Adrenal gland (tissue), 12 donors: ENCODE results near the gene SLC25A21. TPM values are rescaled to one million over a fixed set of nuclear protein-coding genes. Genes with fewer than 3 reads are reported as not detected.

Experiments
- DNase-seq, 7 donors: peaks; one replicate each; pipeline ENCODE4 v3.0.0-alpha.2; 2019 to 2020
- H3K27ac ChIP-seq, 5 donors: fragments of 200-600 bp; sonication (generic) in 4 of 5; 1 replicate in 3 of 5; 2 replicates in 2 of 5; pipeline versions ENCODE4 v1.5.1 to v1.8.0; 2016 to 2020; ENCODE audit warnings: mild to moderate bottlenecking in 1 of 5
- H3K27me3 ChIP-seq: fragments of 200-600 bp; 2 replicates; pipeline ENCODE4 v1.8.0; 2021
- H3K36me3 ChIP-seq, 2 donors: fragments of 200-600 bp; replicated peaks in 1 of 2; 1 replicate in 1 of 2; 2 replicates in 1 of 2; pipeline versions ENCODE4 v1.5.1 to v1.8.0; 2018 to 2022
- H3K4me1 ChIP-seq, 2 donors: fragments of 200-600 bp; replicated peaks in 1 of 2; 1 replicate in 1 of 2; 2 replicates in 1 of 2; pipeline versions ENCODE4 v1.5.1 to v1.8.0; 2018 to 2021
- H3K4me3 ChIP-seq, 4 donors: fragments of 200-600 bp; sonication (generic) in 3 of 4; one replicate each; pipeline ENCODE4 v1.5.1; 2016 to 2018
- H3K9me3 ChIP-seq, 3 donors: fragments of 200-600 bp; sonication (generic) in 1 of 3; replicated peaks in 1 of 3; 1 replicate in 2 of 3; 2 replicates in 1 of 3; pipeline versions ENCODE4 v1.5.1 to v1.8.0; 2016 to 2021
- CTCF ChIP-seq, 6 experiments: fragments of 450-650 bp in 4 of 6; fragments of 200-600 bp in 2 of 6; sonication (generic) in 1 of 6; IDR thresholded peaks; 1 replicate in 5 of 6; 2 replicates in 1 of 6; pipeline versions ENCODE4 v1.5.1 to v1.8.0; 2016 to 2021; ENCODE audit warnings: antibody characterized with exemption in 6 of 6, mild to moderate bottlenecking in 2 of 6, moderate library complexity in 1 of 6
- POLR2A ChIP-seq, 2 donors: fragments of 450-650 bp; IDR thresholded peaks; one replicate each; pipeline ENCODE4 v1.6.1; 2017; ENCODE audit warnings: antibody characterized with exemption in 2 of 2, mild to moderate bottlenecking in 2 of 2, moderate library complexity in 1 of 2
- WGBS, 4 donors: extraction: QIAGEN DNeasy Blood & Tissue Kit in 2 of 4; methylation state at CpG; one replicate each; pipeline versions ENCODE4 v1.1.5 to v1.1.7; 2013 to 2017; 5-methylcytosine and 5-hydroxymethylcytosine counted together
- intact Hi-C, 2 donors: fragments of 100-400 bp; cut with DNase I; formaldehyde crosslinking; loops; one replicate each; pipeline versions ENCODE4 v1.14.1 to v1.15.0; 2022 to 2023
- polyA plus RNA-seq, 3 donors: library from polyadenylated mRNA; stranded (reverse); fragments of 200-250 nt in 2 of 3; fragments of 350-450 nt in 1 of 3; fragmentation: Illumina TruSeq in 1 of 3; extraction: RNeasy Lipid Tissue Mini Kit (QIAGEN cat#74804) in 1 of 3; gene quantifications; one replicate each; pipeline ENCODE4 v1.2.3, GENCODE V29; 2013 to 2014
- total RNA-seq, 9 donors: library from RNA; depleted of rRNA in 4 of 9; stranded (reverse); fragments of >200 nt in 4 of 9; fragments of 120-200 nt in 1 of 9; fragmentation: NEBNext Ultra II Directional in 1 of 9; extraction: Animal tissue kit (Norgen Biotek cat#: 25700) in 1 of 9; gene quantifications; one replicate each; pipeline versions ENCODE4 v1.1.0 to v1.2.4, GENCODE V29; 2013 to 2023
- donor health status: healthy with polysubstance abuse.
- donor health status: Bipolar disorder and iron deficiency.
- donor health status: DM: yes; HTN: yes; CAD: no.
- donor health status: DM: no; HTN: no; CAD: no.
- donor health status: DM: no; HTN: no; CAD: no.
- donor health status: DM: yes; HTN: yes; CAD: no.

Gene SLC25A21
- total and polyA plus RNA-seq, 12 donors, result 0.14 to 3.8 (median 0.56) TPM

- no peaks in the 10 kb centered on the region for H3K27me3 ChIP-seq
- no peaks in the 10 kb centered on the region for H3K4me1 ChIP-seq
- no peak overlapping the region for H3K27ac ChIP-seq
- 67 to 77% (median 68%) methylated on average over 5 of the region's 5 CpGs for WGBS, 4 donors
- H3K9me3 ChIP-seq, result no peaks in the 10 kb centered on the region
- H3K4me3 ChIP-seq, result no peak overlapping the region
- TF ChIP-seq CTCF (IDR thresholded peaks at IDR 0.05), result no peak
- TF ChIP-seq POLR2A (IDR thresholded peaks at IDR 0.05), result no peak
- no peaks in the 10 kb centered on the region for H3K36me3 ChIP-seq
- intact Hi-C loops, result no loop called here
- no peak for DNase-seq
Observed at GRCh38 chr14:37116933-37117849, 55.2 kb downstream of the SLC25A21 start.

- no peak overlapping the region for H3K4me3 ChIP-seq
- no peaks in the 10 kb centered on the region for H3K27me3 ChIP-seq
- H3K36me3 ChIP-seq, result no peaks in the 10 kb centered on the region
- intact Hi-C loops, result no loop called here
- no peaks in the 10 kb centered on the region for H3K4me1 ChIP-seq
- H3K27ac ChIP-seq, result no peak overlapping the region
- no peaks in the 10 kb centered on the region for H3K9me3 ChIP-seq
- no peak for DNase-seq
- no peak for TF ChIP-seq POLR2A (IDR thresholded peaks at IDR 0.05)
- 83 to 91% (median 87%) methylated on average over 1 of the region's 1 CpG for WGBS, 4 donors
Observed at GRCh38 chr14:37115406-37115805, 57.0 kb downstream of the SLC25A21 start.

GRCh38 chr14:37114559-37114958, 57.8 kb downstream of the SLC25A21 start:
- Histone ChIP-seq H3K9me3 (no peaks in the 10 kb centered on the region), H3K36me3 (no peaks in the 10 kb centered on the region), H3K27ac (no peak overlapping the region), H3K4me3 (no peak overlapping the region), H3K27me3 (no peaks in the 10 kb centered on the region), H3K4me1 (no peaks in the 10 kb centered on the region)
- WGBS, 4 donors, result 75 to 81% (median 78%) methylated on average over 3 of the region's 3 CpGs
- no peak for DNase-seq
- intact Hi-C loops, result no loop called here
- TF ChIP-seq POLR2A (IDR thresholded peaks at IDR 0.05) (no peak), CTCF (IDR thresholded peaks at IDR 0.05) (no peak)

- H3K36me3 ChIP-seq, result no peaks in the 10 kb centered on the region
- no peak overlapping the region for H3K4me3 ChIP-seq
- intact Hi-C loops, result no loop called here
- no peaks in the 10 kb centered on the region for H3K27me3 ChIP-seq
- TF ChIP-seq POLR2A (IDR thresholded peaks at IDR 0.05), result no peak
- no peak for TF ChIP-seq CTCF (IDR thresholded peaks at IDR 0.05)
- H3K4me1 ChIP-seq, result no peaks in the 10 kb centered on the region
- no peak for DNase-seq
- H3K9me3 ChIP-seq, result no peaks in the 10 kb centered on the region
- no peak overlapping the region for H3K27ac ChIP-seq
- 79 to 83% (median 81%) methylated on average over 3 of the region's 3 CpGs for WGBS, 4 donors
Observed at GRCh38 chr14:37114002-37114401, 58.4 kb downstream of the SLC25A21 start.

- no peaks in the 10 kb centered on the region for H3K9me3 ChIP-seq
- no peaks in the 10 kb centered on the region for H3K36me3 ChIP-seq
- no peak for DNase-seq
- H3K27ac ChIP-seq, result no peak overlapping the region
- 79 to 91% (median 81%) methylated on average over 2 of the region's 2 CpGs for WGBS, 4 donors
- no peaks in the 10 kb centered on the region for H3K27me3 ChIP-seq
- H3K4me1 ChIP-seq, result no peaks in the 10 kb centered on the region
- TF ChIP-seq POLR2A (IDR thresholded peaks at IDR 0.05), result no peak
- TF ChIP-seq CTCF (IDR thresholded peaks at IDR 0.05), result no peak
- intact Hi-C loops, result no loop called here
- no peak overlapping the region for H3K4me3 ChIP-seq
Observed at GRCh38 chr14:37098132-37098531, 74.3 kb downstream of the SLC25A21 start.
